Activated T-helper 1 cell treated with Interleukin-2 at 50 U/mL for 16 hours (primary cell): ENCODE results near the gene INPP5A.

Source experiments
- DNase-seq: peaks from one replicate; pipeline ENCODE4 v3.0.0-alpha.2; 2020; ENCODE audit warnings: low read depth

Gene INPP5A

GRCh38 chr10:132536241-132536876, 1.2 kb upstream of the INPP5A start:
- DNase-seq = no peak

DNA sequence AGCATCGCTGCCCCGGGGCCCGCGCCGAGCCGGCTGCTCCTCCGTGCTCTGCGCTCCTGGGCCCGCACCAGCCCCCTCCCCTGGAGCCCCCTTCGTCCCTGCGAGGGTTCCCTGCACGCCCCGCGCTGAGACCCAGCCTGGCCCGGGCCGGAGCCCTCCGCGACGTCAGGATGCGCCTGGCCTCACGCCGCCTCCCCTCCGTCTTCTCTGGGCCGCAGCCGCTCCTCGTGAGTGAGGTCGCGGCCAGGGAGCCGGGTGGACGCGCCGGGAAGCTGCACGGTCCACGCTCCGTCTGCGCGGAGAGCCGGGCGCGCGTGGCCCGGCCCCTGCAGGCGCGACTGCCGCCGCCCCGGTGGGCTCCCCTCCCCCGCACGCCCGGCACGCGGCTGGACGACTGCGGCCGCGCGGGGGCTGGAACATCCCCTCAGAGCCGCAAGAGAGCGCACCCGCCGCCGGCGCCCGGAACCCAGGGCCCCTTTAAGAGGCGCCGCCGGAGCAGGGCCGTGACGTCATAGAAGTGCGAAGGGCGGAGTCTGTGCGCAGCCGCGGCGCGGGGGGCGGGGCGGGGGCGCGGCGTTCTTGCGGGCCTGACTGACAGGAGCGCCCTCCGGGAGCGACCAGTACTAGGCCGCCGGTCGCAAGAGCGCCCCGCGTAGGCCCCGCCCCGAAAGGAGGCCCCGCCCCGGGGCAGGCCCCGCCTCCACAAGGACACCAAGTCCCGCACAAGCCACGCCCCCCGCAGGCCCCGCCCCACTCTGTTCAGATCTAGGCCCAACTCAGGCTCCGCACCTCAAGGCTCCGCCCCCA, 507 bp upstream of the INPP5A start:
- peak; percentile 100 for DNase-seq

DNA sequence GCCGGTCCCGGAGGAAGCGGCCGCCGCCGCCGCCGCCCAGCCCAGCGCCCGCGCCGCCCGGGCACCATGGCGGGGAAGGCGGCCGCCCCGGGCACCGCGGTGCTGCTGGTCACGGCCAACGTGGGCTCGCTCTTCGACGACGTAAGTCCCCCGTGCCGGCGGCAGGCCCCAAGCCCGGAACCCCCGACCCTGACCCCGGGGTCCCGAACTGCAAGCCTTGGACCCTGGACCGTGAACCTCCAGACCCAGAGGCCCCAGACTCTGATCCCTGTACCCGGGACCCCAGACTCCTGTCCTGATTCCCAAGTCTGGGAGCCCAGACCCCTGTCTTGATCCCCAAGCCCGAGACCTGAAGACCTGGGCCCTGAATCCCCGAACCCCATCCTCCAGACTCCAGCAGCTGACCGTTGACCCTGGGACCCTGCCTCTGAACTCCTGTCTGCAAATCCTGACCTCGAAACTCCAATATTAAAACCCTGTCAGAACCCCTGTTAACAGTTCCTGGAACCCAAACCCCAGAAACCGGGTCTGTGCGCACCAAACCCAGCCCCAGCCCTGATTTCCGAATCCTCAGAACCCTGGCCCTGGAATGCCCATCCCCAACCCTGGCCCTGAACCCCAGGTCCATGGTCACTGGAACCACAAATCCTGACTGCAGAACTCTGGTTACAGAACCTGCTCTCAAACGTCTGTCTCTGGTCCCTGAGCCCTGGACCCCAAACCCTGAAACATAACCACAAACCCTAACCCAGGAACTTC, 623 bp downstream of the INPP5A start:
- DNase-seq = no peak

DNA sequence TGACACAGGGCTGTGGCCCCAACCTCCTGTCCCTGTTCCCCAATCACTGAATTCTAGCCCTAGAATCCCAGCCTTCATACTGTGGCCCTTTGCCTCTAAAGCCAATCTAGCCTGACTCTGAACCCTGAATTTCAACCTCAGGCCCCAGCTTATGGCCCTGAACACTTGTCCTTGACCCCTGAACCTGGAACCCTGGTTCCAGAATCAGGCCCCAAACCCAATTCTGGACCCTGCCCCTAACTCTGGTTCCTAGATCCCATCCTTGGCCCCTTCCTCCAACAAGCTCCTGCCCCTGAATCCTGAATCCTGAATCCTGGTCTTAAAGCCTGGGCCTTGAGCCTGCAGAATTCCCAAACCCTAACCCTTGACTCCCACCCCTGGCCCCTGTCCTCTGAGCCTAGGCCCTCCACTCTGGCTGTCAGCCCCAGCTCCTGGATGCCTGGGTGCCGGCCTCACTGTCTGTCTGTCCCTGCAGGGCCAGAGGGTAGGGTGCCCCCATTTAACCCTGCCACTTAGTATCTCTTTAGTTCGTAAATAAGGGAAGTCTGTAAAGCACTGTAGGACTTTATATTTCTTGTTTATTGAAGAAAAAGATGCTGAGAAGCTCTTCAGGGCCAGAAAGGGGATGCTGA, 1.3 kb downstream of the INPP5A start:
- DNase-seq = no peak

GRCh38 chr10:132539431-132539839, 1.8 kb downstream of the INPP5A start:
- DNase-seq = no peak

DNA sequence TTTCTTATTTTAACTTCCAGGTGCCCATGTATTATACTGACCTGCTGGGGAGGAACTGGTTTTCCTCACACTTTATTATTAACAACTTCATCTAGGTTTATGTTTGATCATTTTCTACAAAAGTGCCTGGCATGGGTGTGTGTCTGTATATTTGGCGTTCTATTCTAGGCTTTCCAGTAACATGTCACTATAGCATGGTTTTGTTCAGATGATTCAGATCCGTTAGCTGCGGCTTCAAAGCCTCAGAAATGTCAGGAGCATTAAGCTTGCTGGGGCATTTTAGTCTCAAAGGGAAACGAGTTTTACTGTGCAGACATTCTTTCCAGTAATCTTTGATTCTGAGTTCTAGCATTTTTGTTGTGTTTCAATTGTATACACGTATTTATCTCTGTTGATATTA, 2.3 kb downstream of the INPP5A start:
- no peak for DNase-seq

DNA sequence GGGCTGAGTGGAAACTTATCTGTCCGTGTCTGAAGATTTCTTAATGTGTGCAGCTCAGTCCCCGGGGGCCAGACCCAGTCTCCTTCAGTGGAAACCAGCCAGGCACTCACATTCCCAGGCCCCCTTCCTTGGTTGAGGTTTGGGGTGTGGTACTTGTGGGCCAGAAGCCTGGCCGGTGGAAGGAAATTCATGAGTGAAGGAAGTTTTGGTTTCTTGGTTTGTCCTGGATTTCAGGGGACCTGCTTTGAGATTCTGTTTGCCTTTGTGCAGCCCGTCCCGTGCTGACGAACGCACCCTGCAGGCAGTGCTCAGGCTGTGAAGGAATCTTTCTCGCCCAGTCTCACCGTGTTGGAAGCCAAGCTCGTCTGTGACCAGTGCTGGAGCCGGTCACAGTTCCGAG, 2.9 kb downstream of the INPP5A start:
- no peak for DNase-seq

DNA sequence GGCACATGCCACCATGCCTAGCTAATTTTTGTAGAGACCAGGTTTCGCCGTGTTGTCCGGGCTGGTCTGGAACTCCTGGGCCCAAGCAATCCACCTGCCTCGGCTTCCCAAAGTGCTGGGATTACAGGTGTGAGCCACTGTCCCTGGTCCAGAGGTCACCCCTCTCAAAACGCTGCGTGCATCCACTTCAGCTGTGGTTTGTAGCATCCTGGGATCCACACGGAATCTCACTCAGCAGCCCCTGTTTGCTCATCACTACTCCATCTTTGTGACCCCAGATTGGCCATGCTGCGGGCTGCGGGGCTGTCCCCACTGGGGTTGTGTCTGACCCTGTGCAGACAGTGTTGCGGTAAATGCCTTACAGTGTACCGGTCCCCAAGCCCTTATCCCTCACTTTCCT, 3.5 kb downstream of the INPP5A start:
- no peak for DNase-seq

GRCh38 chr10:132541601-132542011, 4.0 kb downstream of the INPP5A start:
- DNase-seq = no peak

DNA sequence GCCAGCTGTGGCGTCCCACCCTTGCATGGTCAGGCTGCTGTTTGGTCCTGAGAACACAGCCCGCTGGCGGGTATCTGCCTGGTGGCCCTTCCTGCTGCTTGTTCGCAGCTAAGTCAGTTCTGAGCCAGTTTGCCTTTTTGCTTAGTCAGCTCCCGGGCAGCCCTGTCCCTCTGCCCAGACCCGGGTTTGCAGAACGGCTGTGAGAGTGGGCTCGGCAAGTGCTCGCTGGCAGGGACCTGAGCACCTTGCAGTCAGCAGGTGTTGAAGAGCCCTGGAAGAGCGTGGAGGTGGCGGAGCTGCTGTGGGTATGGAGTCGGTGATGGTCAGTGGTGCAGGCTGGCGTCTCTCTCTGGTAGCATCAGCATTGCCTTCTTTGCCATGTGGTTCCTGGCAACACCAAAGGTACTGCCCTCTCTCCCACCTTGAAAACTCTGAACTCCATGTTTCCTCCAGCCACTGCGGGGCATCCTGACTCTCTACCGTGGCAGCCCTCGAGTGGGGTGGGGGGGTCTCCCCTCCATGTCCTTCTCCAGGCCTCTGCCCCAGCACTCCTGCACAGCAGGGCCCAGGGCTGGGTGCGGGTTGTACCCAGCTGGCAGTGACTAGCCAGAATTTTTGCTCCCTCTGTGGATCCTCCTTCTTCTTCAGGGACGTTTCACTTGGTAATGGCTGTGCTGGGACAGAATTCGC, 4.6 kb downstream of the INPP5A start:
- DNase-seq = no peak

DNA sequence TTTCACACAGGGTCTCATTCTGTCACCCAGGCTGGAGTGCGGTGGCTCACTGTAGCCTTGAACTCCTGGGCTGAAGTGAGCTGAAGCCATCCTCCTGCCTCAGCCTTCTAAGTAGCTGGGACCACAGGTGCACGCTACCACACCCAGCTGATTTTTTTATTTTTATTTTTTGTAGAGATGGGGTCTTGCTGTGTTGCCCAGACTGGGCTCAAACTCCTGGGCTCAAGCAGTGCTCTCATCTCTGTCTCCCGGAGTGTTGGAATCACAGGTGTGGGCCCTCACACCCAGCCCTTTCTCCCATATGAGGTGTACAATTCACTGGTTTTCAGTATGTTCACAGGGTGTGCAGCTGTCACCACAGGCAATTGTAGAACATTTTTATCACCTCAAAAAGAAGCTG, 5.2 kb downstream of the INPP5A start:
- no peak for DNase-seq

GRCh38 chr10:132543916-132544743, 6.5 kb downstream of the INPP5A start:
- no peak for DNase-seq

- DNase-seq = no peak
Observed at GRCh38 chr10:132544744-132545658, 7.4 kb downstream of the INPP5A start.

DNA sequence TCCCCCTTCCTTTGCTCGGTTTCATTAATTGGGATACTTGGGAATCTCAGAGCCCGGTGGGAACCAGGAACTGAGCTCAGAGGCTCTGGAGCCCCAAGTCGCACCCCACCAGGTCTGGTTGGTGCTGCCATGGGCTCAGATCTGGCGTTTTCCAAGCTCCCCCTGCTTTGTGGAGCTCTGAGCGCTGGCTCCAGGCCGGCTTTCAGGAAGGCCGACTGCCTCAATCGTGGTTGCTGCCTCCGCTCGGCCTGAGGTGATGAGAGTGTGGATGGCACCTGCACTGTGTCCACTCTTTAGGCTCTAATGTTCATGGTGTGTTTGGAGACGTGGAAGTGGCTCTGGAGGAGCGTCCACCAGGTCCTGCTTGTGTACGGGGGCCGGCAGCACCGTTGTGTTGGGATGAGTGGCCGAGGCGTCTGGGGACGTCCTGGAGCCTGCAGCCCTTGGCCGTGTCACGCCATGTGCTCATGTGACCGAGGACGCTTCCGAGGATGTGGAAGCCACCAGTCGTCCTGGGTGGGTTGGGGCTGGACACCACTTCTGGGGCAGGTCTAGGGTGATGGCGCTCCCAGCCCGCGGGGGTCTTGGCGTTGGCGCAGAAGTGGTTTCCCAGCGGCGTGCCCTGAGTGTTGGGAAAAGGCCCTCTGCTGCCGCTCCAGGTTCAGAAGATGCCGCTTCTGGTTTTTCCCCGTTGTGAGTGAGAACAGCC, 8.2 kb downstream of the INPP5A start:
- DNase-seq = no peak

GRCh38 chr10:132546567-132547420, 9.2 kb downstream of the INPP5A start:
- no peak for DNase-seq

- no peak for DNase-seq
Observed at GRCh38 chr10:132547421-132547861, 9.9 kb downstream of the INPP5A start.

DNA sequence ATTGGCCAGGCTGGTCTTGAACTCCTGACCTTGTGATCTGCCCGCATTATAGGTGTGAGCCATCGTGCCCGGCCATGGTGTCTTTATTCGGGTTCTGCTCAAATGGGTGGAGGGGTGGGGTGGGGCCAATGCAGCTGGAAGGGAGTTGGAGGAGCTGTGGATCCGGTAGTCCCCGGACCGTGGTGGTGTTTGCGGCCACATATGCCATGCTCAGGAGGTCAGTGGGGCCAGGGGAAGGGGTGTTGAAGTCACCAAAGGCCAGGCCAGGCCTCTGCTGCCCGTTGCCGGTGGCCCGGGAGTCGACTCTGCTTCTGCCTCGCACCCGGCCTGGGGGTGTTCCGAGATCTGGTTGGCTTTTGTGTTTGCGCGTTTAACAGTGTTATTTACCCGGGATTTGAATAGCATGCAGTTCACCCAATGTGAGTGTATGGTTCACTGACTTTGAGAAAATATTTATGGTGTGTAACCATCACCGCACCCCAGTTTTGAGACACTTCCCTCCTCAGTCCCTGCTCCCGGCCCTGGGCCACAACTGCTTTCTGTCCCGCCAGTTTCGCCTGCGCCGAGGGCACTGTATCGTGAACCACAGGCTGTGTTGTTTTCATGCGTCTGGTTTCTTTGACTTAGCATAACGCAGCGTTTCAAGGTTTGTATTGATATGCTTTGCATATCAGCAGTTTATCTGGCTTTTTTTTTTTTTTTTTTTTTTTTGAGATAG, 10.7 kb downstream of the INPP5A start:
- DNase-seq = no peak

DNA sequence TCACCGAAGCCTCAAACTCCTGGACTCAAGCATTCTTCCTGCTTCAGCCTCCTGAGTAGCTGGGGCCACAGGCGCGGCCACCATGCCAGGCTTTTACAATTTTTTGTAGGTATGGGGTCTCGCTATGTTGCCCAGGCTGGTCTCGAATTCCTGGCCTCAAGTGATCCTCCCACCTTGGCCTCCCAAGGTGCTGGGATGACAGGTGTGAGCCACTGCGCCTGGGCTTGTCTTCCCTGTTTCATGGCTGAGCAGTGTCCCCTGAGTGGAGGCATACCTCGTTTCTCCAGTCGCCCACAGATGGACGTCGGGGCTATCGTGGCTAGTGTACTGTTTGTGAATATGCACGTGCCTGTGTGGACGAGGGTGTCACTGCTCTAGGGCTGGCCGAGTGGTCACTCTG, 11.3 kb downstream of the INPP5A start:
- no peak for DNase-seq
